Measurements from ENCODE around the gene PLEKHG2.

DNA sequence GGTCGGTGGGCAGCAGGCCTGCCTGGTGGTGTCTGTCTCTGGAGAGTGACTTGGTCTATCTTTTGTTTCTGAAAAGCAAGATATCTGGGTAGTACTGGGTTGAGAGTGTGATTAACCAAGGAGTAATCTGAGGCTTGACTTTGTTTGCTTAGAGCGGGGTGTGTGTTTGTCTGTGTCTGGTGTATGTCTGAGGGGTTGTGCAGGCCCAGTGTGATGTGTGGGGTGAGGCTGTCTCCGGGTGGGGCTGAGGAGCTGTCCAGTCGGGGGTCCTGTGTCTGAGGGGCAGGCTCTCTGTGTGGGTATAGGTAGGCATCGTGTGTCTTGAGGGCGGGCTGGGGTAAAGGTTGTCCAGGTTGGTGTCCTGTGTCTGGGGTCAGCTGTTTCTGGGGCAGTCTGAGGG is 57.1 kb downstream of the PLEKHG2 start:
- TF ChIP-seq CTCF (IDR thresholded peaks at IDR 0.05; ENCODE audit: low read length) = no peak
- no peak for TF ChIP-seq EZH2phosphoT487 (IDR thresholded peaks at IDR 0.05; ENCODE audit: low read length)
- TF ChIP-seq EZH2 (optimal IDR thresholded peaks at IDR 0.05; ENCODE audit: low read depth, low read length) = no peak
